Measurements from ENCODE around the gene GRAP. TPM values are rescaled to one million over a fixed set of nuclear protein-coding genes. Genes with fewer than 3 reads are reported as not detected.
"Not testable (repeated sequence)": the region's sequence is repeated elsewhere in the genome, so short reads cannot be mapped to it uniquely, and the experiment has no call there.

Gene GRAP
- total and polyA plus RNA-seq, 9 of the 15 experiments (the other 6 are each of a cell fraction or from before 2014, with no cell fraction given) = 0.07 to 0.41 (median 0.19) TPM; not detected in 5

GRCh38 chr17:19076398-19077192 lies 29.8 kb upstream of the GRAP start:
- H4K20me1 ChIP-seq (replicated peaks; ENCODE audit: control insufficient read depth, insufficient read depth, low read length); DNase-seq (ENCODE audit: extremely low read depth in 1 of 4, low spot score in 3 of 4); H2AFZ ChIP-seq (ENCODE audit: low read depth, low read length); H3K4me1 ChIP-seq (replicated peaks in 1 of 2; ENCODE audit: control insufficient read depth in 2 of 2, insufficient read depth in 2 of 2, low read length in 2 of 2); in situ Hi-C loops (cut with MboI); H3K36me3 ChIP-seq (ENCODE audit: control insufficient read depth, insufficient read depth, low read length); H3K9ac ChIP-seq (ENCODE audit: insufficient read depth in 1 of 2, low read depth in 2 of 2, low read length in 2 of 2); H3K4me3 ChIP-seq; POLR2A ChIA-PET; BruUV-seq (replicated peaks); H3K4me2 ChIP-seq (ENCODE audit: insufficient read depth, low read length); H3K27me3 ChIP-seq (ENCODE audit: control insufficient read depth in 2 of 2, insufficient read depth in 2 of 2, low read length in 2 of 2); CTCF ChIA-PET (ENCODE audit: low intra/inter-chr PET ratio); H3K79me2 ChIP-seq (ENCODE audit: control insufficient read depth, insufficient read depth, low read length); H3K9me1 ChIP-seq (ENCODE audit: control insufficient read depth, insufficient read depth, low read length); H3K9me3 ChIP-seq (replicated peaks; ENCODE audit: control insufficient read depth, insufficient read depth, low read depth, low read length); FAIRE-seq; intact Hi-C loops (cut with micrococcal nuclease); H3K27ac ChIP-seq (ENCODE audit: extremely low read depth, low read depth, low read length): not testable (repeated sequence)
- ATAC-seq = peak; percentile 99
- WGBS (ENCODE audit: insufficient coverage, low coverage, missing lambda C conversion rate) = 52% methylated on average over 3 of the region's 31 CpGs

- H2AFZ ChIP-seq (ENCODE audit: low read depth, low read length); H3K27ac ChIP-seq (ENCODE audit: extremely low read depth, low read depth, low read length); DNase-seq (ENCODE audit: extremely low read depth in 1 of 4, low spot score in 3 of 4); H4K20me1 ChIP-seq (replicated peaks; ENCODE audit: control insufficient read depth, insufficient read depth, low read length); H3K4me1 ChIP-seq (replicated peaks in 1 of 2; ENCODE audit: control insufficient read depth in 2 of 2, insufficient read depth in 2 of 2, low read length in 2 of 2); FAIRE-seq; H3K79me2 ChIP-seq (ENCODE audit: control insufficient read depth, insufficient read depth, low read length); H3K9me1 ChIP-seq (ENCODE audit: control insufficient read depth, insufficient read depth, low read length); H3K36me3 ChIP-seq (ENCODE audit: control insufficient read depth, insufficient read depth, low read length); POLR2A ChIA-PET; H3K9me3 ChIP-seq (replicated peaks; ENCODE audit: control insufficient read depth, insufficient read depth, low read depth, low read length); H3K27me3 ChIP-seq (ENCODE audit: control insufficient read depth in 2 of 2, insufficient read depth in 2 of 2, low read length in 2 of 2); H3K4me3 ChIP-seq; intact Hi-C loops (cut with micrococcal nuclease); in situ Hi-C loops (cut with MboI); H3K9ac ChIP-seq (ENCODE audit: insufficient read depth in 1 of 2, low read depth in 2 of 2, low read length in 2 of 2); H3K4me2 ChIP-seq (ENCODE audit: insufficient read depth, low read length); CTCF ChIA-PET (ENCODE audit: low intra/inter-chr PET ratio): not testable (repeated sequence)
- peak; percentile 97 for ATAC-seq
- no CpG with 5 or more reads among the region's 34 CpGs for WGBS (ENCODE audit: insufficient coverage, low coverage, missing lambda C conversion rate)
- BruUV-seq (replicated peaks) = TSS peak; percentile 95
Observed at GRCh38 chr17:19070318-19071168, 23.8 kb upstream of the GRAP start.

All from K562 (cell line).